Measurements from ENCODE around the gene ZNF804B.

ZNF804B gene

DNA sequence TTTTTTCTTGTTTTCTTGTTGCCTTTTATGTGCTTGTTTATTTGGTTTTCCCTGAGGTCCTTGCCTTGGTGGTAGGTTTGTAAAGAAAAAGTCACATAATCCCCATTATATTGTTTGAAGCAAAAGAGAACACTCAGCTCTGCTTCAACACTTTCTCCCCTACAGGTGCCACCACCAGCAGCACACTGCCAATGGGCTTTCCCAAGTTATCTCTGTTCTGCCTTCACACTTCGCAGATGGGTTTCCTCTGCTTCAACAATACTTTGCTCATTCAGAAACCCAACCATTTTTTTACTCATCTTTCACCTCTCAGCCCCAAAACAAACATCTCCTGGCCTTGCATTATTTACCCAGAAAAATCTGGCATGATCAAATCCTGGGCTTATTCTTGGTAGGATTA is 411.1 kb downstream of the ZNF804B start:
- Histone ChIP-seq H2AFZ (ENCODE audit: low read depth) (no peak overlapping the region), H3K9ac (no peak overlapping the region), H3K4me1 (ENCODE audit: low read depth, poor library complexity, severe bottlenecking) (no peaks in the 10 kb centered on the region), H3K4me3 (IDR thresholded peaks at IDR 0.05; ENCODE audit: insufficient read depth, low read depth, low read length) (no peak overlapping the region), H3K27me3 (ENCODE audit: insufficient read depth, low read depth) (no peaks in the 10 kb centered on the region), H3K79me2 (ENCODE audit: insufficient read depth, low read depth) (no peaks in the 10 kb centered on the region), H3K4me2 (no peak overlapping the region), H3K36me3 (ENCODE audit: insufficient read depth) (no peaks in the 10 kb centered on the region), H3K27ac (no peak overlapping the region), H4K20me1 (ENCODE audit: insufficient read depth) (no peaks in the 10 kb centered on the region)
- TF ChIP-seq, protein P1, sequence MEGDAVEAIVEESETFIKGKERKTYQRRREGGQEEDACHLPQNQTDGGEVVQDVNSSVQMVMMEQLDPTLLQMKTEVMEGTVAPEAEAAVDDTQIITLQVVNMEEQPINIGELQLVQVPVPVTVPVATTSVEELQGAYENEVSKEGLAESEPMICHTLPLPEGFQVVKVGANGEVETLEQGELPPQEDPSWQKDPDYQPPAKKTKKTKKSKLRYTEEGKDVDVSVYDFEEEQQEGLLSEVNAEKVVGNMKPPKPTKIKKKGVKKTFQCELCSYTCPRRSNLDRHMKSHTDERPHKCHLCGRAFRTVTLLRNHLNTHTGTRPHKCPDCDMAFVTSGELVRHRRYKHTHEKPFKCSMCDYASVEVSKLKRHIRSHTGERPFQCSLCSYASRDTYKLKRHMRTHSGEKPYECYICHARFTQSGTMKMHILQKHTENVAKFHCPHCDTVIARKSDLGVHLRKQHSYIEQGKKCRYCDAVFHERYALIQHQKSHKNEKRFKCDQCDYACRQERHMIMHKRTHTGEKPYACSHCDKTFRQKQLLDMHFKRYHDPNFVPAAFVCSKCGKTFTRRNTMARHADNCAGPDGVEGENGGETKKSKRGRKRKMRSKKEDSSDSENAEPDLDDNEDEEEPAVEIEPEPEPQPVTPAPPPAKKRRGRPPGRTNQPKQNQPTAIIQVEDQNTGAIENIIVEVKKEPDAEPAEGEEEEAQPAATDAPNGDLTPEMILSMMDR (conservative IDR thresholded peaks at IDR 0.05; ENCODE audit: low read depth, low read length), result no peak

GRCh38 chr7:89182116-89182515 is 422.6 kb downstream of the ZNF804B start:
- Histone ChIP-seq H3K27ac (no peak overlapping the region), H3K36me3 (ENCODE audit: insufficient read depth) (no peaks in the 10 kb centered on the region), H3K4me1 (ENCODE audit: low read depth, poor library complexity, severe bottlenecking) (no peaks in the 10 kb centered on the region), H3K4me2 (no peak overlapping the region), H4K20me1 (ENCODE audit: insufficient read depth) (no peaks in the 10 kb centered on the region), H3K4me3 (IDR thresholded peaks at IDR 0.05; ENCODE audit: insufficient read depth, low read depth, low read length) (no peak overlapping the region), H2AFZ (ENCODE audit: low read depth) (no peak overlapping the region), H3K79me2 (ENCODE audit: insufficient read depth, low read depth) (no peaks in the 10 kb centered on the region), H3K9ac (no peak overlapping the region), H3K27me3 (ENCODE audit: insufficient read depth, low read depth) (no peaks in the 10 kb centered on the region)
- TF ChIP-seq, protein P1 (conservative IDR thresholded peaks at IDR 0.05; ENCODE audit: low read depth, low read length), result no peak

DNA sequence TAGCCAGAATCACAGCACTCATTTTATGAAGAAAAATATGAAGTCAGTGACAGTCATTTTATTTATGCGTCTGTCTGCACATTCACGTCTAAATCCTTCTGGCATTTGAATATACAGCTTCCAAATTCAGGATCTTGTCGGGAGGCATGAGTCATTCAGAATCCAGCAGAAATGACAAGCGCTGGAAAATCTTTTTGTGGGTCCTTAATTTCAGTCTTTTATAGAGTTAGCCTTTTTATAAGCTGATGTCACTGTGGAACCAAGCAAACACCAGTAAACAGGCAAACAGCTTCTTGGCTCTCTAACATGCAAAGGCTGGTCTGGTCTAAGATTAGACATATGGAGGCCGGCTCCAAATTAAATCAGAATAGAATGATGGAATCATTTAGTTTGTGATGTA is 424.2 kb downstream of the ZNF804B start:
- H3K27ac ChIP-seq, result no peak overlapping the region
- no peaks in the 10 kb centered on the region for H3K27me3 ChIP-seq (ENCODE audit: insufficient read depth, low read depth)
- H3K9ac ChIP-seq, result no peak overlapping the region
- no peaks in the 10 kb centered on the region for H3K36me3 ChIP-seq (ENCODE audit: insufficient read depth)
- no peaks in the 10 kb centered on the region for H4K20me1 ChIP-seq (ENCODE audit: insufficient read depth)
- no peak overlapping the region for H3K4me3 ChIP-seq (IDR thresholded peaks at IDR 0.05; ENCODE audit: insufficient read depth, low read depth, low read length)
- H3K4me2 ChIP-seq, result no peak overlapping the region
- no peaks in the 10 kb centered on the region for H3K79me2 ChIP-seq (ENCODE audit: insufficient read depth, low read depth)
- H2AFZ ChIP-seq (ENCODE audit: low read depth), result no peak overlapping the region
- H3K4me1 ChIP-seq (ENCODE audit: low read depth, poor library complexity, severe bottlenecking), result no peaks in the 10 kb centered on the region
- TF ChIP-seq, protein P1 (conservative IDR thresholded peaks at IDR 0.05; ENCODE audit: low read depth, low read length), result no peak

- no peaks in the 10 kb centered on the region for H3K79me2 ChIP-seq (ENCODE audit: insufficient read depth, low read depth)
- no peak overlapping the region for H3K4me3 ChIP-seq (IDR thresholded peaks at IDR 0.05; ENCODE audit: insufficient read depth, low read depth, low read length)
- no peak overlapping the region for H3K27ac ChIP-seq
- H3K36me3 ChIP-seq (ENCODE audit: insufficient read depth), result no peaks in the 10 kb centered on the region
- no peak overlapping the region for H3K9ac ChIP-seq
- TF ChIP-seq, protein P1 (conservative IDR thresholded peaks at IDR 0.05; ENCODE audit: low read depth, low read length), result no peak
- H2AFZ ChIP-seq (ENCODE audit: low read depth), result no peak overlapping the region
- no peaks in the 10 kb centered on the region for H3K27me3 ChIP-seq (ENCODE audit: insufficient read depth, low read depth)
- no peaks in the 10 kb centered on the region for H4K20me1 ChIP-seq (ENCODE audit: insufficient read depth)
- H3K4me2 ChIP-seq, result no peak overlapping the region
- no peaks in the 10 kb centered on the region for H3K4me1 ChIP-seq (ENCODE audit: low read depth, poor library complexity, severe bottlenecking)
Observed at GRCh38 chr7:89200758-89201157, 441.3 kb downstream of the ZNF804B start.
